MM.1S (cell line): ENCODE results near the gene NPC2.

ENCODE experiments used
- DNase-seq: peaks from one replicate; pipeline ENCODE4 v3.0.0-alpha.2; 2015
- H2AFZ ChIP-seq: fragments of 300-600 bp; sonication (generic); 2 replicates; pipeline ENCODE4 v1.6.0; 2016; ENCODE audit warnings: antibody characterized with exemption, low read length
- H3F3A ChIP-seq: fragments of 300-600 bp; sonication (generic); 2 replicates; pipeline ENCODE4 v1.6.1; 2016; ENCODE audit warnings: mild to moderate bottlenecking, antibody characterized with exemption, low read length, moderate library complexity, mixed read lengths; ENCODE audit not compliant: insufficient read depth
- H3K27ac ChIP-seq: fragments of 300-600 bp; sonication (generic); 2 replicates; pipeline ENCODE4 v1.5.1; 2016; ENCODE audit warnings: mild to moderate bottlenecking, low read length
- H3K27me3 ChIP-seq: fragments of 300-600 bp; sonication (generic); replicated peaks from 2 replicates; pipeline ENCODE4 v1.6.0; 2016; ENCODE audit warnings: low read length; ENCODE audit not compliant: insufficient read depth
- H3K36me3 ChIP-seq: fragments of 300-600 bp; sonication (generic); replicated peaks from 2 replicates; pipeline ENCODE4 v1.6.1; 2016; ENCODE audit warnings: mild to moderate bottlenecking, low read length, mixed read lengths; ENCODE audit not compliant: insufficient read depth
- H3K4me1 ChIP-seq: fragments of 300-600 bp; sonication (generic); 2 replicates; pipeline ENCODE4 v1.6.1; 2016; ENCODE audit warnings: low read length, mixed read lengths
- H3K4me2 ChIP-seq: fragments of 300-600 bp; sonication (generic); 2 replicates; pipeline ENCODE4 v1.6.0; 2016; ENCODE audit warnings: low read depth, low read length
- H3K4me3 ChIP-seq: fragments of 300-600 bp; sonication (generic); 2 replicates; pipeline ENCODE4 v1.5.1; 2016; ENCODE audit warnings: low read length, mixed read lengths
- H3K79me2 ChIP-seq: fragments of 300-600 bp; sonication (generic); 2 replicates; pipeline ENCODE4 v1.6.1; 2016; ENCODE audit warnings: mixed run types, low read length, mixed read lengths
- H3K9ac ChIP-seq: fragments of 300-600 bp; sonication (generic); 2 replicates; pipeline ENCODE4 v1.6.1; 2016; ENCODE audit warnings: low read length, mixed read lengths
- H3K9me2 ChIP-seq: fragments of 300-600 bp; sonication (generic); replicated peaks from 2 replicates; pipeline ENCODE4 v1.6.1; 2016; ENCODE audit warnings: mild to moderate bottlenecking, low read length, mixed read lengths; ENCODE audit not compliant: insufficient read depth
- H3K9me3 ChIP-seq: fragments of 300-600 bp; sonication (generic); replicated peaks from 2 replicates; pipeline ENCODE4 v1.6.1; 2016; ENCODE audit warnings: mild to moderate bottlenecking, low read length, mixed read lengths; ENCODE audit not compliant: insufficient read depth
- H4K20me1 ChIP-seq: fragments of 300-600 bp; sonication (generic); 2 replicates; pipeline ENCODE4 v1.6.1; 2016; ENCODE audit warnings: mild to moderate bottlenecking, low read length, moderate library complexity, mixed read lengths; ENCODE audit not compliant: insufficient read depth
- EZH2 ChIP-seq: fragments of 300-600 bp; sonication (generic); optimal IDR thresholded peaks from 2 replicates; pipeline ENCODE3; 2017; ENCODE audit warnings: low read depth, mild to moderate bottlenecking, antibody characterized with exemption, low read length, mixed read lengths
- EZH2phosphoT487 ChIP-seq: fragments of 300-600 bp; sonication (generic); IDR thresholded peaks from 2 replicates; pipeline ENCODE4 v1.6.1; 2018; ENCODE audit warnings: antibody characterized with exemption, low read length
- TF ChIP-seq, protein P1 (sequence below): fragments of 300-600 bp; sonication (generic); IDR thresholded peaks from 2 replicates; pipeline ENCODE4 v1.5.1; 2016; ENCODE audit warnings: antibody characterized with exemption, low read length, mixed read lengths

The NPC2 gene

DNA sequence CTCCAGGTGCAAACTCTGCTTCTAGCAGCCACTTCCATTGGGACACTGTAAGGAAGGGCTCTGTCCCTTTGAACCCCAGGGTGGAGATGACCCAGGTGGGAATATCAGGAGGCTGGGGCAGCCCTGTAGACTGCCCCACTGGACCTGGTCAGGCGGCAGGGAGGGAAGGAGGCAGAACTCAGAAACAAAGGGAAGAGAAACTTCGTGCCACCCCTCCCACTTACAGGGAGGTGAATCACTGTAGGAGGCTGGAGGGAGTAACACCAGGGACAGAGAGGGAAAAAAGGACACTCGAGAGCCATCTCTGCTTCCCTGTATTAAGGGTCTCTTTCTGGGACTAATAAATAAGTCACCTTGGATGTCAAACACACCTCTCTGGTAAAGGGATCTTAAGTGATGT is 37.9 kb upstream of the NPC2 start:
- no peak for DNase-seq
- no peak overlapping the region for H2AFZ ChIP-seq
- H3K4me2 ChIP-seq: no peak overlapping the region
- H4K20me1 ChIP-seq: no peaks in the 10 kb centered on the region
- no peaks in the 10 kb centered on the region for H3F3A ChIP-seq
- no peaks in the 10 kb centered on the region for H3K9me2 ChIP-seq
- no peaks in the 10 kb centered on the region for H3K36me3 ChIP-seq
- 0 out of 2 replicates have a peak, but pooled peaks cover 4% of the 10 kb centered on the region for H3K4me1 ChIP-seq
- no peaks in the 10 kb centered on the region for H3K27me3 ChIP-seq
- H3K9ac ChIP-seq: no peak overlapping the region
- H3K79me2 ChIP-seq: no peaks in the 10 kb centered on the region
- TF ChIP-seq, protein P1, sequence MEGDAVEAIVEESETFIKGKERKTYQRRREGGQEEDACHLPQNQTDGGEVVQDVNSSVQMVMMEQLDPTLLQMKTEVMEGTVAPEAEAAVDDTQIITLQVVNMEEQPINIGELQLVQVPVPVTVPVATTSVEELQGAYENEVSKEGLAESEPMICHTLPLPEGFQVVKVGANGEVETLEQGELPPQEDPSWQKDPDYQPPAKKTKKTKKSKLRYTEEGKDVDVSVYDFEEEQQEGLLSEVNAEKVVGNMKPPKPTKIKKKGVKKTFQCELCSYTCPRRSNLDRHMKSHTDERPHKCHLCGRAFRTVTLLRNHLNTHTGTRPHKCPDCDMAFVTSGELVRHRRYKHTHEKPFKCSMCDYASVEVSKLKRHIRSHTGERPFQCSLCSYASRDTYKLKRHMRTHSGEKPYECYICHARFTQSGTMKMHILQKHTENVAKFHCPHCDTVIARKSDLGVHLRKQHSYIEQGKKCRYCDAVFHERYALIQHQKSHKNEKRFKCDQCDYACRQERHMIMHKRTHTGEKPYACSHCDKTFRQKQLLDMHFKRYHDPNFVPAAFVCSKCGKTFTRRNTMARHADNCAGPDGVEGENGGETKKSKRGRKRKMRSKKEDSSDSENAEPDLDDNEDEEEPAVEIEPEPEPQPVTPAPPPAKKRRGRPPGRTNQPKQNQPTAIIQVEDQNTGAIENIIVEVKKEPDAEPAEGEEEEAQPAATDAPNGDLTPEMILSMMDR: no peak
- no peak for TF ChIP-seq EZH2phosphoT487
- no peak for TF ChIP-seq EZH2
- H3K9me3 ChIP-seq: no peaks in the 10 kb centered on the region
- no peak overlapping the region for H3K27ac ChIP-seq
- no peak overlapping the region for H3K4me3 ChIP-seq

DNA sequence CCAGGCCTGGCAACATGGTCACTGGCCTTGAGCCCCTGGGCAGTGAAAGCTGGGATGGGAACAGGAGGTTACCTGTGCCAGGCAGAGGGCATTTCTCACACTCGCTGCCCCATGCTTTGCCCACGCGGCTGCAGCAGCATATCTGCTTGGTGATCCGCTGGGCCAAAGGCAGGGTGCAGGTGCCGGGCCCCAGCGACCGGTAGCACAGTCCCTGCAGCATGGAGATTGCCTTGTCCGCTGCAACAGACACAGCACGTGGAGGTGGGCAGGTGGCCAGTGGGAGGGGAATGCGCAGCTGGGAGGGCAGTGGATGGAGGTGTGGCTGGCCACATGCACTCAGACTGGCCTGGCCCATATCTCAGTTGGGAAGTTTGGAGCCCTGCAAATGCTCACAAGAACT is 35.8 kb upstream of the NPC2 start:
- no peaks in the 10 kb centered on the region for H3K36me3 ChIP-seq
- TF ChIP-seq EZH2phosphoT487 (no peak), EZH2 (no peak)
- TF ChIP-seq, protein P1: no peak

DNA sequence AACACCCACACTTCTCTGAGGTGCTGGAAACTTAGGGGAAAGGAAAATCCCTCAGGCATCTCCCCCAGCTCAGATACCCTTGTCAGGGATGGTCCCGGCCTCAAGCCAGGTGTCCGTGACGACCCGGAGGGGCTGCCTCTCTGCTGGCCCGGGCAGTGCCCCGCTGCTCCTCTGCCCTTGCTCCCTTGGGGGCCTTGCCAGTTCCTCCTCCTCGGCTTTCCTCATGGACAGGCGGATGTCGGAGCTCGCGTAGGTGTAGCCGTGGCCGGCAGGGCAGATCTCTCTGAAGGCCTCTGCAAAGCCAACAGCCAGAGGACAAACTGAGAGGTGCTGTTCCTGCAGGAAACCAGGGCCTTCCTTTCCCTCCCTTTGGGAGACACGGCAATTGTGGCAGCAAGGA is 35.3 kb upstream of the NPC2 start:
- Histone ChIP-seq H3K4me1 (peaks cover 15% of the 10 kb centered on the region), H3K9me2 (no peaks in the 10 kb centered on the region), H4K20me1 (no peaks in the 10 kb centered on the region), H3K79me2 (no peaks in the 10 kb centered on the region), H3K27me3 (no peaks in the 10 kb centered on the region), H3K4me2 (no peak overlapping the region), H2AFZ (no peak overlapping the region), H3K9ac (no peak overlapping the region), H3K4me3 (no peak overlapping the region), H3K36me3 (no peaks in the 10 kb centered on the region), H3K27ac (no peak overlapping the region), H3F3A (no peaks in the 10 kb centered on the region), H3K9me3 (no peaks in the 10 kb centered on the region)
- TF ChIP-seq EZH2phosphoT487 (no peak), EZH2 (no peak)
- TF ChIP-seq, protein P1: no peak
- no peak for DNase-seq

More for the DNA sequence above, 35.8 kb upstream of the NPC2 start:
- Histone ChIP-seq H3K27ac (no peak overlapping the region), H3K4me3 (no peak overlapping the region), H3K9me3 (no peaks in the 10 kb centered on the region), H3K4me1 (peaks cover 15% of the 10 kb centered on the region), H3K79me2 (no peaks in the 10 kb centered on the region), H3K27me3 (no peaks in the 10 kb centered on the region), H3K4me2 (no peak overlapping the region), H3F3A (no peaks in the 10 kb centered on the region), H3K9me2 (no peaks in the 10 kb centered on the region), H4K20me1 (no peaks in the 10 kb centered on the region), H3K9ac (no peak overlapping the region), H2AFZ (no peak overlapping the region)
- DNase-seq: no peak
